H9 (cell line): ENCODE results near the gene TGFBI. TPM values are rescaled to one million over a fixed set of nuclear protein-coding genes. Genes with fewer than 3 reads are reported as not detected.

Source experiments
- DNase-seq: peaks from one replicate; pipeline ENCODE4 v3.0.0-alpha.2; 2017
- H2AFZ ChIP-seq: one replicate; pipeline ENCODE4 v1.6.1; 2013; ENCODE audit warnings: mild to moderate bottlenecking, low read length, control low read depth, moderate library complexity
- H2AK5ac ChIP-seq: 2 replicates; pipeline ENCODE4 v1.6.1; 2013; ENCODE audit warnings: low read length, control low read depth, mixed read lengths; ENCODE audit not compliant: insufficient read length
- H2BK120ac ChIP-seq: one replicate; pipeline ENCODE4 v1.6.1; 2013; ENCODE audit warnings: low read depth, mild to moderate bottlenecking, low read length, control low read depth, inconsistent platforms; ENCODE audit not compliant: poor library complexity, severe bottlenecking
- H2BK12ac ChIP-seq: 2 replicates; pipeline ENCODE4 v1.6.1; 2013; ENCODE audit warnings: low read length, control low read depth, mixed read lengths, low read depth; ENCODE audit not compliant: insufficient read length
- H2BK15ac ChIP-seq: 2 replicates; pipeline ENCODE4 v1.6.1; 2013; ENCODE audit warnings: low read depth, low read length, control low read depth
- H2BK20ac ChIP-seq: one replicate; pipeline ENCODE4 v1.6.1; 2013; ENCODE audit warnings: low read depth, mild to moderate bottlenecking, low read length, control low read depth, inconsistent platforms; ENCODE audit not compliant: poor library complexity, severe bottlenecking
- H2BK5ac ChIP-seq: 2 replicates; pipeline ENCODE4 v1.6.1; 2013; ENCODE audit warnings: low read length, control low read depth, mixed read lengths; ENCODE audit not compliant: insufficient read length
- H3K14ac ChIP-seq: 2 replicates; pipeline ENCODE4 v1.6.1; 2013; ENCODE audit warnings: low read length, control low read depth; ENCODE audit not compliant: insufficient read depth
- H3K18ac ChIP-seq: 2 replicates; pipeline ENCODE4 v1.6.1; 2013; ENCODE audit warnings: low read depth, mild to moderate bottlenecking, mixed read lengths, low read length, control low read depth; ENCODE audit not compliant: insufficient read length
- H3K23ac ChIP-seq: 2 replicates; pipeline ENCODE4 v1.6.1; 2013; ENCODE audit warnings: low read length, control low read depth, mixed read lengths, low read depth; ENCODE audit not compliant: insufficient read length
- H3K23me2 ChIP-seq: 2 replicates; pipeline ENCODE4 v1.6.1; 2013; ENCODE audit warnings: low read depth, mild to moderate bottlenecking, mixed read lengths, low read length, control low read depth; ENCODE audit not compliant: insufficient read length, poor library complexity, severe bottlenecking
- H3K27ac ChIP-seq: 2 replicates; pipeline ENCODE4 v1.5.1; 2013; ENCODE audit warnings: low read length, control low read depth, mixed read lengths, low read depth; ENCODE audit not compliant: insufficient read length
- H3K27me3 ChIP-seq: 2 replicates; pipeline ENCODE4 v1.6.1; 2013; ENCODE audit warnings: low read length, control low read depth, inconsistent platforms; ENCODE audit not compliant: insufficient read depth
- H3K4ac ChIP-seq: 2 replicates; pipeline ENCODE4 v1.6.1; 2013; ENCODE audit warnings: low read depth, mild to moderate bottlenecking, control low read depth, inconsistent platforms, low read length, moderate library complexity
- H3K4me1 ChIP-seq: 2 replicates; pipeline ENCODE4 v1.6.1; 2013; ENCODE audit warnings: low read length, control low read depth, inconsistent platforms; ENCODE audit not compliant: insufficient read depth
- H3K4me2 ChIP-seq: 2 replicates; pipeline ENCODE4 v1.6.1; 2013; ENCODE audit warnings: low read length, control low read depth, mixed read lengths; ENCODE audit not compliant: insufficient read length, insufficient read depth
- H3K56ac ChIP-seq: 2 replicates; pipeline ENCODE4 v1.6.1; 2013; ENCODE audit warnings: low read depth, mild to moderate bottlenecking, mixed read lengths, low read length, control low read depth; ENCODE audit not compliant: insufficient read length
- H3K79me1 ChIP-seq: 2 replicates; pipeline ENCODE4 v1.6.1; 2013; ENCODE audit warnings: low read depth, mild to moderate bottlenecking, moderate library complexity, low read length, control low read depth, inconsistent platforms; ENCODE audit not compliant: insufficient read depth, poor library complexity, severe bottlenecking
- H3K79me2 ChIP-seq: 2 replicates; pipeline ENCODE4 v1.6.1; 2013; ENCODE audit warnings: low read length, control low read depth, inconsistent platforms; ENCODE audit not compliant: insufficient read depth
- H3K9ac ChIP-seq: 2 replicates; pipeline ENCODE4 v1.6.1; 2013; ENCODE audit warnings: low read length, control low read depth, mixed read lengths; ENCODE audit not compliant: insufficient read length; ENCODE audit errors: extremely low read depth
- H3K9me3 ChIP-seq: one replicate; pipeline ENCODE4 v1.6.1; 2013; ENCODE audit warnings: low read depth, low read length, inconsistent platforms; ENCODE audit not compliant: control insufficient read depth
- H3T11ph ChIP-seq: one replicate; pipeline ENCODE4 v1.6.1; 2013; ENCODE audit warnings: mild to moderate bottlenecking, low read length, control low read depth, inconsistent platforms
- H4K20me1 ChIP-seq: one replicate; pipeline ENCODE4 v1.6.1; 2013; ENCODE audit not compliant: control insufficient read depth, insufficient read length, insufficient read depth
- H4K5ac ChIP-seq: 2 replicates; pipeline ENCODE4 v1.6.1; 2013; ENCODE audit warnings: low read depth, mild to moderate bottlenecking, mixed read lengths, low read length, control low read depth; ENCODE audit not compliant: insufficient read length
- H4K8ac ChIP-seq: replicated peaks from 2 replicates; pipeline ENCODE4 v1.6.1; 2013; ENCODE audit warnings: low read length, control low read depth, mixed read lengths, low read depth; ENCODE audit not compliant: insufficient read length
- H4K91ac ChIP-seq: 2 replicates; pipeline ENCODE4 v1.6.1; 2013; ENCODE audit warnings: low read depth, mild to moderate bottlenecking, moderate library complexity, mixed read lengths, low read length, control low read depth; ENCODE audit not compliant: insufficient read length
- H3K27ac Mint-ChIP-seq, 3 experiments: 2 replicates in 2 of 3; 3 replicates in 1 of 3; pipeline ENCODE4 v1.8.0; 2020 to 2021; ENCODE audit warnings: mixed read lengths in 3 of 3, mild to moderate bottlenecking in 1 of 3, moderate library complexity in 1 of 3
- H3K27me3 Mint-ChIP-seq: 2 replicates; pipeline ENCODE4 v1.8.0; 2021; ENCODE audit warnings: low read depth, mild to moderate bottlenecking, moderate library complexity, mixed read lengths
- H3K36me3 Mint-ChIP-seq, 3 experiments: 2 replicates in 2 of 3; 3 replicates in 1 of 3; pipeline ENCODE4 v1.8.0; 2020 to 2021; ENCODE audit warnings: low read depth in 3 of 3, mixed read lengths in 3 of 3; ENCODE audit not compliant: insufficient read depth in 1 of 3
- H3K4me1 Mint-ChIP-seq, 2 experiments: 2 replicates each; pipeline ENCODE4 v1.8.0; 2020; ENCODE audit warnings: mixed read lengths in 2 of 2
- H3K4me3 Mint-ChIP-seq, 2 experiments: 2 replicates in 1 of 2; 3 replicates in 1 of 2; pipeline ENCODE4 v1.8.0; 2020 to 2021; ENCODE audit warnings: mild to moderate bottlenecking in 2 of 2, mixed read lengths in 2 of 2, moderate library complexity in 1 of 2
- H3K9me3 Mint-ChIP-seq, 2 experiments: 2 replicates in 1 of 2; 3 replicates in 1 of 2; pipeline ENCODE4 v1.8.0; 2020; ENCODE audit warnings: mild to moderate bottlenecking in 2 of 2, mixed read lengths in 2 of 2, moderate library complexity in 1 of 2
- CTCF ChIP-seq: fragments of 200-600 bp; sonication (generic); conservative IDR thresholded peaks from 3 replicates; pipeline ENCODE4 v1.8.0; 2021; ENCODE audit warnings: antibody characterized with exemption, mild to moderate bottlenecking
- WGBS: extraction: QIAGEN DNeasy Blood & Tissue Kit; methylation state at CpG from one replicate; pipeline ENCODE4 v1.1.7; 2013; ENCODE audit warnings: missing lambda C conversion rate, low lambda C conversion rate, mixed read lengths; ENCODE audit not compliant: insufficient read length; ENCODE audit errors: extremely low coverage; 5-methylcytosine and 5-hydroxymethylcytosine counted together
- total RNA-seq: library from RNA; stranded (reverse); gene quantifications from 2 replicates; pipeline ENCODE4 v1.2.1, GENCODE V29; 2021

Gene TGFBI
- total RNA-seq, 1 experiment from 2014 or later, result 4.7 TPM

- H3T11ph ChIP-seq, result no peak overlapping the region
- no peak overlapping the region for H4K8ac ChIP-seq
- H3K4me1 ChIP-seq, result no peaks in the 10 kb centered on the region
- H3K23me2 ChIP-seq, result no peaks in the 10 kb centered on the region
- no peak overlapping the region for H2BK12ac ChIP-seq
- WGBS, result no CpG with 5 or more reads among the region's 3 CpGs
- no peak overlapping the region for H3K56ac ChIP-seq
- no peak for TF ChIP-seq CTCF
- no peak overlapping the region for H3K14ac ChIP-seq
- Mint-ChIP-seq H3K36me3 (no peaks in the 10 kb centered on the region), H3K9me3 (no peaks in the 10 kb centered on the region), H3K27ac (no peak overlapping the region), H3K4me3 (no peak overlapping the region), H3K4me1 (peaks cover 0 to 7% of the 10 kb centered on the region in 2 experiments; a peak in 2 of 4 replicates), H3K27me3 (peaks cover 4% of the 10 kb centered on the region)
- H3K9ac ChIP-seq, result no peak overlapping the region
- no peak overlapping the region for H2BK15ac ChIP-seq
- H4K91ac ChIP-seq, result no peak overlapping the region
- DNase-seq, result no peak
- H3K27me3 ChIP-seq, result no peaks in the 10 kb centered on the region
- H2BK5ac ChIP-seq, result no peak overlapping the region
- no peaks in the 10 kb centered on the region for H3K9me3 ChIP-seq
- H2BK120ac ChIP-seq, result no peak overlapping the region
- H3K79me2 ChIP-seq, result no peaks in the 10 kb centered on the region
- H4K5ac ChIP-seq, result no peak overlapping the region
- H4K20me1 ChIP-seq, result no peaks in the 10 kb centered on the region
- H3K18ac ChIP-seq, result no peak overlapping the region
- no peak overlapping the region for H3K23ac ChIP-seq
- H3K4ac ChIP-seq, result no peak overlapping the region
- no peak overlapping the region for H2AFZ ChIP-seq
- H3K4me2 ChIP-seq, result no peak overlapping the region
- H3K79me1 ChIP-seq, result no peaks in the 10 kb centered on the region
- H2BK20ac ChIP-seq, result no peak overlapping the region
- H3K27ac ChIP-seq, result no peak overlapping the region
- no peak overlapping the region for H2AK5ac ChIP-seq
Measured at GRCh38 chr5:136004436-136004835, 24.4 kb upstream of the TGFBI start.
